H9 (cell line): ENCODE measurements around the gene DOK1. TPM values are rescaled to one million over a fixed set of nuclear protein-coding genes. Genes with fewer than 3 reads are reported as not detected.

ENCODE experiments used
- DNase-seq: peaks from one replicate; pipeline ENCODE4 v3.0.0-alpha.2; 2017
- H2AFZ ChIP-seq: one replicate; pipeline ENCODE4 v1.6.1; 2013; ENCODE audit warnings: mild to moderate bottlenecking, low read length, control low read depth, moderate library complexity
- H2AK5ac ChIP-seq: 2 replicates; pipeline ENCODE4 v1.6.1; 2013; ENCODE audit warnings: low read length, control low read depth, mixed read lengths; ENCODE audit not compliant: insufficient read length
- H2BK120ac ChIP-seq: one replicate; pipeline ENCODE4 v1.6.1; 2013; ENCODE audit warnings: low read depth, mild to moderate bottlenecking, low read length, control low read depth, inconsistent platforms; ENCODE audit not compliant: poor library complexity, severe bottlenecking
- H2BK12ac ChIP-seq: 2 replicates; pipeline ENCODE4 v1.6.1; 2013; ENCODE audit warnings: low read length, control low read depth, mixed read lengths, low read depth; ENCODE audit not compliant: insufficient read length
- H2BK15ac ChIP-seq: 2 replicates; pipeline ENCODE4 v1.6.1; 2013; ENCODE audit warnings: low read depth, low read length, control low read depth
- H2BK20ac ChIP-seq: one replicate; pipeline ENCODE4 v1.6.1; 2013; ENCODE audit warnings: low read depth, mild to moderate bottlenecking, low read length, control low read depth, inconsistent platforms; ENCODE audit not compliant: poor library complexity, severe bottlenecking
- H2BK5ac ChIP-seq: 2 replicates; pipeline ENCODE4 v1.6.1; 2013; ENCODE audit warnings: low read length, control low read depth, mixed read lengths; ENCODE audit not compliant: insufficient read length
- H3K14ac ChIP-seq: 2 replicates; pipeline ENCODE4 v1.6.1; 2013; ENCODE audit warnings: low read length, control low read depth; ENCODE audit not compliant: insufficient read depth
- H3K18ac ChIP-seq: 2 replicates; pipeline ENCODE4 v1.6.1; 2013; ENCODE audit warnings: low read depth, mild to moderate bottlenecking, mixed read lengths, low read length, control low read depth; ENCODE audit not compliant: insufficient read length
- H3K23ac ChIP-seq: 2 replicates; pipeline ENCODE4 v1.6.1; 2013; ENCODE audit warnings: low read length, control low read depth, mixed read lengths, low read depth; ENCODE audit not compliant: insufficient read length
- H3K23me2 ChIP-seq: 2 replicates; pipeline ENCODE4 v1.6.1; 2013; ENCODE audit warnings: low read depth, mild to moderate bottlenecking, mixed read lengths, low read length, control low read depth; ENCODE audit not compliant: insufficient read length, poor library complexity, severe bottlenecking
- H3K27ac ChIP-seq: 2 replicates; pipeline ENCODE4 v1.5.1; 2013; ENCODE audit warnings: low read length, control low read depth, mixed read lengths, low read depth; ENCODE audit not compliant: insufficient read length
- H3K27me3 ChIP-seq: 2 replicates; pipeline ENCODE4 v1.6.1; 2013; ENCODE audit warnings: low read length, control low read depth, inconsistent platforms; ENCODE audit not compliant: insufficient read depth
- H3K4ac ChIP-seq: 2 replicates; pipeline ENCODE4 v1.6.1; 2013; ENCODE audit warnings: low read depth, mild to moderate bottlenecking, control low read depth, inconsistent platforms, low read length, moderate library complexity
- H3K4me1 ChIP-seq: 2 replicates; pipeline ENCODE4 v1.6.1; 2013; ENCODE audit warnings: low read length, control low read depth, inconsistent platforms; ENCODE audit not compliant: insufficient read depth
- H3K4me2 ChIP-seq: 2 replicates; pipeline ENCODE4 v1.6.1; 2013; ENCODE audit warnings: low read length, control low read depth, mixed read lengths; ENCODE audit not compliant: insufficient read length, insufficient read depth
- H3K56ac ChIP-seq: 2 replicates; pipeline ENCODE4 v1.6.1; 2013; ENCODE audit warnings: low read depth, mild to moderate bottlenecking, mixed read lengths, low read length, control low read depth; ENCODE audit not compliant: insufficient read length
- H3K79me1 ChIP-seq: 2 replicates; pipeline ENCODE4 v1.6.1; 2013; ENCODE audit warnings: low read depth, mild to moderate bottlenecking, moderate library complexity, low read length, control low read depth, inconsistent platforms; ENCODE audit not compliant: insufficient read depth, poor library complexity, severe bottlenecking
- H3K79me2 ChIP-seq: 2 replicates; pipeline ENCODE4 v1.6.1; 2013; ENCODE audit warnings: low read length, control low read depth, inconsistent platforms; ENCODE audit not compliant: insufficient read depth
- H3K9ac ChIP-seq: 2 replicates; pipeline ENCODE4 v1.6.1; 2013; ENCODE audit warnings: low read length, control low read depth, mixed read lengths; ENCODE audit not compliant: insufficient read length; ENCODE audit errors: extremely low read depth
- H3K9me3 ChIP-seq: one replicate; pipeline ENCODE4 v1.6.1; 2013; ENCODE audit warnings: low read depth, low read length, inconsistent platforms; ENCODE audit not compliant: control insufficient read depth
- H3T11ph ChIP-seq: one replicate; pipeline ENCODE4 v1.6.1; 2013; ENCODE audit warnings: mild to moderate bottlenecking, low read length, control low read depth, inconsistent platforms
- H4K20me1 ChIP-seq: one replicate; pipeline ENCODE4 v1.6.1; 2013; ENCODE audit not compliant: control insufficient read depth, insufficient read length, insufficient read depth
- H4K5ac ChIP-seq: 2 replicates; pipeline ENCODE4 v1.6.1; 2013; ENCODE audit warnings: low read depth, mild to moderate bottlenecking, mixed read lengths, low read length, control low read depth; ENCODE audit not compliant: insufficient read length
- H4K8ac ChIP-seq: replicated peaks from 2 replicates; pipeline ENCODE4 v1.6.1; 2013; ENCODE audit warnings: low read length, control low read depth, mixed read lengths, low read depth; ENCODE audit not compliant: insufficient read length
- H4K91ac ChIP-seq: 2 replicates; pipeline ENCODE4 v1.6.1; 2013; ENCODE audit warnings: low read depth, mild to moderate bottlenecking, moderate library complexity, mixed read lengths, low read length, control low read depth; ENCODE audit not compliant: insufficient read length
- H3K27ac Mint-ChIP-seq, 3 experiments: 2 replicates in 2 of 3; 3 replicates in 1 of 3; pipeline ENCODE4 v1.8.0; 2020 to 2021; ENCODE audit warnings: mixed read lengths in 3 of 3, mild to moderate bottlenecking in 1 of 3, moderate library complexity in 1 of 3
- H3K27me3 Mint-ChIP-seq: 2 replicates; pipeline ENCODE4 v1.8.0; 2021; ENCODE audit warnings: low read depth, mild to moderate bottlenecking, moderate library complexity, mixed read lengths
- H3K36me3 Mint-ChIP-seq, 3 experiments: 2 replicates in 2 of 3; 3 replicates in 1 of 3; pipeline ENCODE4 v1.8.0; 2020 to 2021; ENCODE audit warnings: low read depth in 3 of 3, mixed read lengths in 3 of 3; ENCODE audit not compliant: insufficient read depth in 1 of 3
- H3K4me1 Mint-ChIP-seq, 2 experiments: 2 replicates each; pipeline ENCODE4 v1.8.0; 2020; ENCODE audit warnings: mixed read lengths in 2 of 2
- H3K4me3 Mint-ChIP-seq, 2 experiments: 2 replicates in 1 of 2; 3 replicates in 1 of 2; pipeline ENCODE4 v1.8.0; 2020 to 2021; ENCODE audit warnings: mild to moderate bottlenecking in 2 of 2, mixed read lengths in 2 of 2, moderate library complexity in 1 of 2
- H3K9me3 Mint-ChIP-seq, 2 experiments: 2 replicates in 1 of 2; 3 replicates in 1 of 2; pipeline ENCODE4 v1.8.0; 2020; ENCODE audit warnings: mild to moderate bottlenecking in 2 of 2, mixed read lengths in 2 of 2, moderate library complexity in 1 of 2
- total RNA-seq: library from RNA; stranded (reverse); gene quantifications from 2 replicates; pipeline ENCODE4 v1.2.1, GENCODE V29; 2021
- TF ChIP-seq, protein P1 (sequence below): fragments of 200-600 bp; sonication (generic); conservative IDR thresholded peaks from 3 replicates; pipeline ENCODE4 v1.8.0; 2021; ENCODE audit warnings: antibody characterized with exemption, mild to moderate bottlenecking

The DOK1 gene
- total RNA-seq, 1 experiment from 2014 or later = 16.0 TPM

DNA sequence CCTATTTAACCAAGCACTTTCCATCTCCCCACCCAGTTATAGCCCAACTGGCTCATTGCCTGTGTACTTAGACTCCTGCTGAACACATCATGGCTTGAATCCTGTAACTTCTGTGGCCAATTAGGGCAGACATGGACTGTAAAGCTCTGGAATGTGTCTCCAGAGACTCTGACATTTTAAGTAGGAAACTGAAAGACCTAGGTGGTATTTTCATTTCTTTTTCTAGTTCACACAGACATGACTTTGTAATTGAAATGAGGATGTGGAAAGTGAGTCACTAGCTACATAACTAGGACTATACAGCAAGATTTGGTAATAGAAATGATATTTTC, 12.2 kb downstream of the DOK1 start:
- H3K4ac ChIP-seq = no peak overlapping the region
- H3K14ac ChIP-seq = no peak overlapping the region
- TF ChIP-seq, protein P1, sequence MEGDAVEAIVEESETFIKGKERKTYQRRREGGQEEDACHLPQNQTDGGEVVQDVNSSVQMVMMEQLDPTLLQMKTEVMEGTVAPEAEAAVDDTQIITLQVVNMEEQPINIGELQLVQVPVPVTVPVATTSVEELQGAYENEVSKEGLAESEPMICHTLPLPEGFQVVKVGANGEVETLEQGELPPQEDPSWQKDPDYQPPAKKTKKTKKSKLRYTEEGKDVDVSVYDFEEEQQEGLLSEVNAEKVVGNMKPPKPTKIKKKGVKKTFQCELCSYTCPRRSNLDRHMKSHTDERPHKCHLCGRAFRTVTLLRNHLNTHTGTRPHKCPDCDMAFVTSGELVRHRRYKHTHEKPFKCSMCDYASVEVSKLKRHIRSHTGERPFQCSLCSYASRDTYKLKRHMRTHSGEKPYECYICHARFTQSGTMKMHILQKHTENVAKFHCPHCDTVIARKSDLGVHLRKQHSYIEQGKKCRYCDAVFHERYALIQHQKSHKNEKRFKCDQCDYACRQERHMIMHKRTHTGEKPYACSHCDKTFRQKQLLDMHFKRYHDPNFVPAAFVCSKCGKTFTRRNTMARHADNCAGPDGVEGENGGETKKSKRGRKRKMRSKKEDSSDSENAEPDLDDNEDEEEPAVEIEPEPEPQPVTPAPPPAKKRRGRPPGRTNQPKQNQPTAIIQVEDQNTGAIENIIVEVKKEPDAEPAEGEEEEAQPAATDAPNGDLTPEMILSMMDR = no peak
- H2AK5ac ChIP-seq = no peak overlapping the region
- H3T11ph ChIP-seq = no peak overlapping the region
- no peaks in the 10 kb centered on the region for H3K36me3 Mint-ChIP-seq
- no peak overlapping the region for H2BK15ac ChIP-seq
- no peaks in the 10 kb centered on the region for H3K9me3 ChIP-seq
- no peak overlapping the region for H3K4me3 Mint-ChIP-seq
- H3K27ac ChIP-seq = no peak overlapping the region
- no peaks in the 10 kb centered on the region for H3K4me1 Mint-ChIP-seq
- no peak overlapping the region for H3K23ac ChIP-seq
- no peak overlapping the region for H4K8ac ChIP-seq
- H2BK20ac ChIP-seq = no peak overlapping the region
- DNase-seq = no peak
- no peaks in the 10 kb centered on the region for H3K79me2 ChIP-seq
- H3K23me2 ChIP-seq = no peaks in the 10 kb centered on the region
- H2AFZ ChIP-seq = no peak overlapping the region
- H3K27me3 Mint-ChIP-seq = peaks cover 11% of the 10 kb centered on the region
- no peaks in the 10 kb centered on the region for H3K4me1 ChIP-seq
- H3K9ac ChIP-seq = no peak overlapping the region
- H4K5ac ChIP-seq = no peak overlapping the region
- no peak overlapping the region for H2BK12ac ChIP-seq
- no peak overlapping the region for H3K27ac Mint-ChIP-seq
- H3K79me1 ChIP-seq = no peaks in the 10 kb centered on the region
- no peak overlapping the region for H2BK5ac ChIP-seq
- no peak overlapping the region for H4K91ac ChIP-seq
- H3K18ac ChIP-seq = no peak overlapping the region
- no peak overlapping the region for H2BK120ac ChIP-seq
- H3K4me2 ChIP-seq = no peak overlapping the region
- H3K9me3 Mint-ChIP-seq = no peaks in the 10 kb centered on the region
- no peaks in the 10 kb centered on the region for H4K20me1 ChIP-seq
- no peak overlapping the region for H3K56ac ChIP-seq
- H3K27me3 ChIP-seq = no peaks in the 10 kb centered on the region
